Measurements from ENCODE around the gene NIPSNAP2.
A peak's percentile ranks its signal among the peaks of the same experiment; 100 is the strongest.

Gene NIPSNAP2

DNA sequence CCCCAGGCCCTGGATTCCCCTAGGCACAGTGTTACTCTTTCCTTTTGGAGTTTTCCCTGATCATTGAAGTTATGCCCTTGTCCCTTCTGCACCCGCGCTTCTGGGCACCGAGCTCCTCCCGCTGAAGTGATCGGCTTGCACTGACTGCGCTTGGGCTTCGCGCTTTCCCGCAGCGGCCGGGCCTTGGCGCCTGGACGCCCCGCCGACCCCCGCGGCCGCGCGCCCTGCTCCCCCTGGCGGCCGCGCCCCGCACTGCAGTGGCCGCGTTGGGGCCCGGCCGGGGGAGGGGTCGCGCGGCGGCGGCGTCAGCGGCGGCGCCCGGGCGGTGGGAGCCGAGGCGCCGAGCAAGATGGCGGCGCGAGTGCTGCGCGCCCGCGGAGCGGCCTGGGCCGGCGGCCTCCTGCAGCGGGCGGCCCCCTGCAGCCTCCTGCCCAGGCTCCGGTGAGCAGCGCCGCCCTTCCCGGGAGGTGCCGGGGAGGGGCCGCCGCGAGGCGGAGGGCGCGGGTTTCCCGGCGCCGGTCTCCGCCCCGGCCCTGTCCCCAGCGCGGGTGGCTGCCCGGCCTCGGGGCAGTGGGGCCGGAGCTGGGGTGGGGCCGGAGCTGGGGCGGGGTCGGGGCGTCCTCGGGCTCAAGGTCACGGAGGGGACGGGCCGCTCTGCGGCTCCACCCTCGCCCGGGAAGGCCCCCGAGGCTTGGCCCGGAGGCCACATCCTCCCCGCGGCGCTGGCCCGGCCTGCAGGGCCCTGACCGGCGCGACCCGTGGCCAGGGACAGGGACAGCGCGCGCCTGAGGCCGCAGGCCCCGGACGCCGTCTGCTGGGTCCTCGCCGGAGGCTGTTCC is at the start of gene NIPSNAP2:
TSS of gene NIPSNAP2 (plus strand) at position 325 of the 839 bp plus-strand sequence. CDS start at position 350, 25 bp downstream.
- TF ChIP-seq, protein P1, sequence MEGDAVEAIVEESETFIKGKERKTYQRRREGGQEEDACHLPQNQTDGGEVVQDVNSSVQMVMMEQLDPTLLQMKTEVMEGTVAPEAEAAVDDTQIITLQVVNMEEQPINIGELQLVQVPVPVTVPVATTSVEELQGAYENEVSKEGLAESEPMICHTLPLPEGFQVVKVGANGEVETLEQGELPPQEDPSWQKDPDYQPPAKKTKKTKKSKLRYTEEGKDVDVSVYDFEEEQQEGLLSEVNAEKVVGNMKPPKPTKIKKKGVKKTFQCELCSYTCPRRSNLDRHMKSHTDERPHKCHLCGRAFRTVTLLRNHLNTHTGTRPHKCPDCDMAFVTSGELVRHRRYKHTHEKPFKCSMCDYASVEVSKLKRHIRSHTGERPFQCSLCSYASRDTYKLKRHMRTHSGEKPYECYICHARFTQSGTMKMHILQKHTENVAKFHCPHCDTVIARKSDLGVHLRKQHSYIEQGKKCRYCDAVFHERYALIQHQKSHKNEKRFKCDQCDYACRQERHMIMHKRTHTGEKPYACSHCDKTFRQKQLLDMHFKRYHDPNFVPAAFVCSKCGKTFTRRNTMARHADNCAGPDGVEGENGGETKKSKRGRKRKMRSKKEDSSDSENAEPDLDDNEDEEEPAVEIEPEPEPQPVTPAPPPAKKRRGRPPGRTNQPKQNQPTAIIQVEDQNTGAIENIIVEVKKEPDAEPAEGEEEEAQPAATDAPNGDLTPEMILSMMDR (conservative IDR thresholded peaks at IDR 0.05; ENCODE audit: low read depth, low read length) = no peak
- peak; percentile 44 for DNase-seq (ENCODE audit: low read depth)
- peak within 1 kb of the TSS; percentile 74 for H3K4me3 ChIP-seq (ENCODE audit: low read depth, low read length)

DNA sequence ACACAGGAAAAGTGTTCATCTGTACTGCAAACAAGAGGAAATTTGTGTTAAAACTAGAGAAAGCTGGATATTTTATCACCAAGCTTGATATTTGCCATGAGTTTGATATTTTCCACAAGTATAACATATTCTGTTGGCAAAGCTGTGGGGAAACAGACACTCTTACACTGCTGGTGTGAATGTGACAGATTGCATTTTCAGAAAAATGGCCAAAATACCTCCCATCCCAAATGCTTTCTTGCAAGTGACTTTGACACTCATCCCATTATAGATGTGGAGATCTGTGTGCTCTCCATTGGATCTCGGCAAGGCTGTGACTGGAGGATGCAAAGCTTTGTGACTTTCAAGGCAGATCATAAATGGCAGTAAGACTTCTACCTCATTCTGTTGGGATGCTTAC is 46.6 kb upstream of the NIPSNAP2 start:
- H3K4me3 ChIP-seq (ENCODE audit: low read depth, low read length) = no peak overlapping the region
- TF ChIP-seq, protein P1 (conservative IDR thresholded peaks at IDR 0.05; ENCODE audit: low read depth, low read length) = no peak
- no peak for DNase-seq (ENCODE audit: low read depth)

DNA sequence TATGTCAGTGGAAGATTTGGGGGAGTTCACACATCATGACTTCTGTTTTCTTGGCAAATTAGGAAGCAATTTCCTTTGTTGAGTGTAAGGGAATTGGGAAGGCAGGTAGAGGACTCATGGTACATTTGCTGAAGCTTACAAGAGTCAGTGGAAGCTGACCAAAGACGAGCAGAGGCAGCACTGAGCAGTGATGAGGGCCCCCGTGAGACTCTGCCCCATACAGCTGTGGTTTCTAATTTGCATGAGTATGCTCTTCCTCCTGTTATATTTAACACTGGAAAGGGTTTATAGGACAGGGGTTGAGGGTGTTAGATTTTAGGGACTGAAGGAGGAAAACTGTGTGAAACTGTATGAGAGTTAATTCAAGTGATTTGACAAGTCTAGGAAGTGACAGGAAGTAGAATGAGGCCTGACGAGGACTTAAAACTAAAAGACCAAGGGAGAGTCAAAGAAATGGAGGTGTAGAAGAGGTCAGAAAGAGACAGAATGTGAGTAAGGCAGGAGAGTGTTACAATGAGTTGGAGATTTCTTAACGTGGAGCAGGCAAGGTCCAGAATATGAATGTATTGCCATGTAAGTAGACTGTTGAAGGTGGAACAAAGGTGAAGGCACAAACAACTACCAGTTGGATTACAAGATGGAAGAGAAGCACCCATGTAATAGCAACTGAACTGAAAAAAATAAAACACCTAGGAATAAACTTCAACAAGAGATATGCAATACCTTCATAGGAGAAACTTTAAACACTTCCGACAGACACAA is 36.2 kb upstream of the NIPSNAP2 start:
- H3K4me3 ChIP-seq (ENCODE audit: low read depth, low read length) = no peak overlapping the region
- TF ChIP-seq, protein P1 (conservative IDR thresholded peaks at IDR 0.05; ENCODE audit: low read depth, low read length) = no peak
- no peak for DNase-seq (ENCODE audit: low read depth)

DNA sequence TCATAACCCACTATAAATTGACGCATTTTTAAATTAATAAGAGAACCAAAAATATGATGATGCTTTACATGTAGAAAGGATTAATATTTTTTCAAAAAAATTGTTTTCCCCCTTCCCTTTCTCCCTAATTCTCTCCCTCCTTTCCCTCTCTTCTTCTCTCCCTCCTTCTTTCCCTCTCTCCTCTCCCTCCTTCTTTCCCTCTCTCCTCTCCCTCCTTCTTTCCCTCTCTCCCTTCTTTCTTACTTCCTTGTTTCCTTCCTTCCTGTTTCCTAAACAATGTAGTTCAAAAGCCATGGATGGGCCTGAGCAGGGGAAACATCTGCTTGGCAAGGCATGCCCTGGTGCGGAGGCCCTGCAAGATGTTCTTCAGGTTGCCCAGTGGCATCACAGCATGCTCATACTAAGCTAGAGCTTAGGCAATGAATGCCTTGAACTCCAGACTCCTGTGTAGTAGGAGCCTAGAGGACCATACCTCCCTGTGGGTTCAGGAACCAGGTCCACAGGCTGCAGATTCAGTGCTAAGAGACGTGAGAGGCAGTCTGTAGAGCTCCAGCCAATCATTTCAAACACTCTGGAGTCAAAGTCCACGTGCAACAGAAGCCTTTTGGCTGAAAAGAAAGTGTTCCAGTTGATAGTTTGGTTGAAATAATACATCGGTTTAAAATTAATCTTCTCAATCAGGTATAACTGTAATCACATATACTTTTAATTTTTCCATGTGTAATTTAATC is 32.8 kb upstream of the NIPSNAP2 start:
- no peak overlapping the region for H3K4me3 ChIP-seq (ENCODE audit: low read depth, low read length)
- TF ChIP-seq, protein P1 (conservative IDR thresholded peaks at IDR 0.05; ENCODE audit: low read depth, low read length) = no peak
- no peak for DNase-seq (ENCODE audit: low read depth)

DNA sequence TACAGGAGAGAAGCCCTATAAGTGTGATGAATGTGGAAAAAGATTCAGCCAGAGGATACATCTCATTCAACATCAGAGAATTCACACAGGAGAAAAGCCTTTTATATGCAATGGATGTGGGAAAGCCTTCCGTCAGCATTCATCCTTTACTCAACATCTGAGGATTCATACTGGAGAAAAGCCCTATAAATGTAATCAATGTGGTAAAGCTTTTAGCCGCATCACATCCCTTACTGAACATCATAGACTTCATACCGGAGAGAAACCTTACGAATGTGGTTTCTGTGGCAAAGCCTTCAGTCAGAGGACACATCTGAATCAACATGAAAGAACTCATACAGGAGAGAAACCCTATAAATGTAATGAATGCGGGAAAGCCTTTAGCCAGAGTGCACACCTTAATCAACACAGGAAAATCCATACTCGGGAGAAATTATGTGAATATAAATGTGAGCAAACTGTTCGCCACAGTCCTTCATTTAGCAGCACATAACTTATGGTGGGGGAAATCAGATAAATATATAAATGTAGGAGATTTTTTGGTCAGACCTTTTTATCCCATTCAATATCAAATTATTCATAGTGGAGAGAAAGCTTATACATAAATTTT is 24.8 kb upstream of the NIPSNAP2 start:
- H3K4me3 ChIP-seq (ENCODE audit: low read depth, low read length) = no peak overlapping the region
- DNase-seq (ENCODE audit: low read depth) = no peak
- TF ChIP-seq, protein P1 (conservative IDR thresholded peaks at IDR 0.05; ENCODE audit: low read depth, low read length) = no peak

DNA sequence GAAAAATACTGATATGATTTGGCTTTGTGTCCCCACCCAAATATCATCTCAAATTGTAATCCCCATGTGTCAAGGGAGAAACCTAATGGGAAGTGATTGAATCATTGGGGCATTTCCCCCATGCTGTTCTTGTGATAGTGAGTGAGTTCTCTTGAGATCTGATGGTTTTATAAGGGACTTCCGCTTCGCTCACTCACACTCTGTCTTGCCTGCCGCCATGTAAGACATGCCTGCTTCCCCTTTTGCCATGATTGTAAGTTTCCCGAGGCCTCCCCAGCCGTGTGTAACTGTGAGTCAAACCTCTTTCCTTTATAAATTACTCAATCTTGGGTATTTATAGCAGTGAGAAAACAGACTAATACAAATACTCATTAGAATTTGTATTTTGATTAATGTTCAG is 17.8 kb upstream of the NIPSNAP2 start:
- TF ChIP-seq, protein P1 (conservative IDR thresholded peaks at IDR 0.05; ENCODE audit: low read depth, low read length) = no peak
- DNase-seq (ENCODE audit: low read depth) = no peak
- no peak overlapping the region for H3K4me3 ChIP-seq (ENCODE audit: low read depth, low read length)

Data from choroid plexus epithelial cell (primary cell).